Muscle of back (tissue), 11 donors: ENCODE measurements around the gene EML1. TPM values are rescaled to one million over a fixed set of nuclear protein-coding genes. Genes with fewer than 3 reads are reported as not detected.

Experiments used
- DNase-seq, 3 donors: peaks; one replicate each; pipeline versions ENCODE4 v3.0.0 to v3.0.0-alpha.2; 2013
- polyA plus RNA-seq, 10 donors: library from polyadenylated mRNA; unstranded; fragments of 120-200 nt; gene quantifications; one replicate each; pipeline ENCODE4 v1.2.1, GENCODE V29; 2013; ENCODE audit not compliant: insufficient read length in 10 of 10

The EML1 gene
- polyA plus RNA-seq, 10 donors, result 38.0 to 53.9 (median 42.8) TPM

- DNase-seq, result peak in 1 of 3 donors; percentile 44
Observed at GRCh38 chr14:99986396-99986795, 193.2 kb downstream of the EML1 start.

GRCh38 chr14:99989032-99989431 is 195.8 kb downstream of the EML1 start:
- DNase-seq, result no peak

- peak in 1 of 3 donors; percentile 29 for DNase-seq
Observed at GRCh38 chr14:99990268-99991170, 197.3 kb downstream of the EML1 start.

- no peak for DNase-seq
Observed at GRCh38 chr14:99991331-99991730, 198.1 kb downstream of the EML1 start.

Other genes with a start within 250 kb of the EML1 start
- 1 to 10 TPM; 3.1 to 6.4 (median 4.3) TPM for gene CCDC85C, start 189.2 kb upstream of the EML1 start, polyA plus RNA-seq
- gene HHIPL1, start 148.3 kb upstream of the EML1 start, polyA plus RNA-seq, result 1 to 10 TPM; 1.1 to 2.6 (median 1.9) TPM
- gene CYP46A1, start 109.1 kb upstream of the EML1 start, polyA plus RNA-seq, result 1 to 10 TPM; 1.7 to 6.5 (median 3.3) TPM